ENCODE measurements around the gene PAX2. TPM values are rescaled to one million over a fixed set of nuclear protein-coding genes. Genes with fewer than 3 reads are reported as not detected.

Gene PAX2
- total RNA-seq, 1 donor from 2014 or later, result 20.2 TPM

DNA sequence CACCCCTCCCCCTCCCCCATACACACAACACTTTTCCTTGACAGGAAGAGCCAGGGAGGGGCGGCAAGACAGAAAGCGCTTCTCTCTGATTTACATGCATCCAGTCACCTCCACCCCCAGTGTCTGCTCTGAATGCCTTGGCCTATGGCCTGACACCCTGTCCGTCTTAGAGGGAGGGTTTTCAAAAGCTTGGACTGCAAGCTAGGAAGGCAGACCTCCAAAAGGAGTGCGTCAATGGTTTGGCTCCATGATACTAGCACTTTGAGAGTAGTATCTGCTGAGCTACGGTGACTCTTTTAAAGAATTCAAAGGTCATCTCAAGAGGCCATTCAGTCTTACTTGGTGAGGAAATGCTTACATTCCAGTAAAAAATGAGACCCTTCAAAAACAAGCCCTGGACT, 20.3 kb upstream of the PAX2 start:
- DNase-seq (ENCODE audit: low read depth), result no peak
- TF ChIP-seq, protein P1, sequence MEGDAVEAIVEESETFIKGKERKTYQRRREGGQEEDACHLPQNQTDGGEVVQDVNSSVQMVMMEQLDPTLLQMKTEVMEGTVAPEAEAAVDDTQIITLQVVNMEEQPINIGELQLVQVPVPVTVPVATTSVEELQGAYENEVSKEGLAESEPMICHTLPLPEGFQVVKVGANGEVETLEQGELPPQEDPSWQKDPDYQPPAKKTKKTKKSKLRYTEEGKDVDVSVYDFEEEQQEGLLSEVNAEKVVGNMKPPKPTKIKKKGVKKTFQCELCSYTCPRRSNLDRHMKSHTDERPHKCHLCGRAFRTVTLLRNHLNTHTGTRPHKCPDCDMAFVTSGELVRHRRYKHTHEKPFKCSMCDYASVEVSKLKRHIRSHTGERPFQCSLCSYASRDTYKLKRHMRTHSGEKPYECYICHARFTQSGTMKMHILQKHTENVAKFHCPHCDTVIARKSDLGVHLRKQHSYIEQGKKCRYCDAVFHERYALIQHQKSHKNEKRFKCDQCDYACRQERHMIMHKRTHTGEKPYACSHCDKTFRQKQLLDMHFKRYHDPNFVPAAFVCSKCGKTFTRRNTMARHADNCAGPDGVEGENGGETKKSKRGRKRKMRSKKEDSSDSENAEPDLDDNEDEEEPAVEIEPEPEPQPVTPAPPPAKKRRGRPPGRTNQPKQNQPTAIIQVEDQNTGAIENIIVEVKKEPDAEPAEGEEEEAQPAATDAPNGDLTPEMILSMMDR (conservative IDR thresholded peaks at IDR 0.05; ENCODE audit: low read depth, low read length), result no peak

DNA sequence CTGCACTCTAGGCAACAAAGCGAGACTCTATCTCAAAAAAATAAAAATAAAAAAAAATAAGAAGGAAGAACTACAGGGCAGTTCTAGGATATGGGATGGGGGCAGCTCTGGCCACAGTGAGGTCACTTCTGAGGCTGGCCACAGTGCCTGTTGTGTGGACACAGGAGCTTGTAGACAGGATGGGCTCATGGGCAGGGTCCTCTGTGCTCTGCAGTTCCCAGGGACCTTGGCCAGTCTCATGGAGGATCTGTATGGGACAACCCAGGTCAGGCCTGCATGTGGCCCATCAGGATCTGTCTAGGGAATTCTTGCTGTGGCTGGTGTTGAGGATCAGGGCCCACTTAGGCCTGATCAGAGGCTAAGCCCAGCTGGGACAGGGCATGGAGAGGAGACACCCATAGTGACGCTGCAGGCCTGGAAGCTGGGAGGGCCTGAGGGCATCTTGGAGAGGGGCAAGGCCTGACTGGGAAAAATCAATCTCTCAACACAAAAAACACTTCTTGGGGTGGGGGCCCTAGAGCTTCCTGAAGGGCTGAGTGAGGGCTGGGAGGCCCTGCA, 19.4 kb upstream of the PAX2 start:
- TF ChIP-seq, protein P1 (conservative IDR thresholded peaks at IDR 0.05; ENCODE audit: low read depth, low read length), result no peak
- no peak for DNase-seq (ENCODE audit: low read depth)
- no peak overlapping the region for H3K4me3 ChIP-seq (ENCODE audit: low read depth, low read length)

More for the DNA sequence above, 20.3 kb upstream of the PAX2 start:
- H3K4me3 ChIP-seq (ENCODE audit: low read depth, low read length), result no peak overlapping the region

DNA sequence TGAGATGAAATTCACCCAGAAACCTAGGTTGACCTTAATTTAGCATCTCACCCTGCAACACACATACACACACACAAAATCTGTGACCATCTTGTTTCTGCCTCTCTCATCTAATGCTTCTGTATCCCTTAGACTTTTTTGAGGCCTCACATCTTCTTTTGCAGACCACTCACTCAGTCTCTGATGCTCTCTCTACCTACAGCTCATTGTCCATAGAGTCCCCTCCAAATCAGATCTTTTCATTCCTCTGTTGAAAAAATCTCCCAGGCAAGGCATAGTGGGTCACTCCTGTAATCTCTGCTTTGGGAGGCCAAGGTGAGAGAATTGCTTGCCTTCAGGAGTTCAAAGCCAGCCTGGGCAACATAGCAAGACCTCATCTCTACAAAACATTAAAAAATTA, 17.6 kb upstream of the PAX2 start:
- TF ChIP-seq, protein P1 (conservative IDR thresholded peaks at IDR 0.05; ENCODE audit: low read depth, low read length), result no peak
- no peak overlapping the region for H3K4me3 ChIP-seq (ENCODE audit: low read depth, low read length)
- DNase-seq (ENCODE audit: low read depth), result no peak

DNA sequence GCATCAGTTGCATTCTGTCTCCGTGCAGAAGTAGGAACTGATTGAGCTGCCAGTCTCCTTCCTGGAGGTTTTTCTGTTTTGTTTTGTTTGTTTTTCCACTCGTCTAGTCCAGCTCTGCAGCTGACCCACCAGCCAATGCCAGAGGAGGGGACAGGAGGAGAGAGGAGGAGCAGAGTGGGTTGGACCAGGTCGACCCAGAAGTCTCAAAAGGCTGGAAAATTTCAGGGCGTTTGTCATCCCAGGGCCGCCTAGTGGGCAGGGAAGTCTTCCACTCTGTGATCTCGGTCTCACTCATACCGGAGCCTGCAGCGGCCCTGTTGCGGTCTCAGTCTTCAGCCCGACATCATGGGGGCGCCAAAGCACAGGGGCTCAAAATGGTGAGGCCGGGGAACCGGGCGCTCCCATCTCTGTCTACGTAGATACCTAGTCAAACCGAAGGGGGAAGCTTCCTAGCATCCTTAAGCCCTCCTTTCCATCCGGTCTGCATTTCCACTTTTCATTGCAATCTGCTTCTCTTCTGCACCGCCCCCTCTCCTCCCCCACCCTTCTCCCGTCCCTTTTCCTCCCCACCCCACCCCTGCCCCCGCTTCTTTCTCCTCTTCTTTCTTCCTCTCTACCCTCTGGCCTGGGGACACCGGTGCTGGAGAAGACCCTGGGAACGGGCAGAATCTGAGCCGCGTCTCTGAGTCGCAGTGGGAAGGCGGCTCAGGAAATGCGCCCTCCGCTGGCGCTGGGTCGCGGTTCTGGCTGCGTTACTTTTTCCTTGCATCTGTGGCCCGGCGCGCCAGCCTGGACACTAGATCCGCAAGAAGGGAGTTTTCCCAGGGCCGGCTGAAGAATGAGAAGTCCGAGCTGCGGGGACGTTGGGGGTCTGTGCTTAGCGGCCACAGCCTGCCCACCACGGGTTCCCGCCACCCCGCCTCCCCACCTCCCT, 16.2 kb upstream of the PAX2 start:
- H3K4me3 ChIP-seq (ENCODE audit: low read depth, low read length), result peak overlapping the region; percentile 64
- DNase-seq (ENCODE audit: low read depth), result no peak
- TF ChIP-seq, protein P1 (conservative IDR thresholded peaks at IDR 0.05; ENCODE audit: low read depth, low read length), result peak; percentile 64

DNA sequence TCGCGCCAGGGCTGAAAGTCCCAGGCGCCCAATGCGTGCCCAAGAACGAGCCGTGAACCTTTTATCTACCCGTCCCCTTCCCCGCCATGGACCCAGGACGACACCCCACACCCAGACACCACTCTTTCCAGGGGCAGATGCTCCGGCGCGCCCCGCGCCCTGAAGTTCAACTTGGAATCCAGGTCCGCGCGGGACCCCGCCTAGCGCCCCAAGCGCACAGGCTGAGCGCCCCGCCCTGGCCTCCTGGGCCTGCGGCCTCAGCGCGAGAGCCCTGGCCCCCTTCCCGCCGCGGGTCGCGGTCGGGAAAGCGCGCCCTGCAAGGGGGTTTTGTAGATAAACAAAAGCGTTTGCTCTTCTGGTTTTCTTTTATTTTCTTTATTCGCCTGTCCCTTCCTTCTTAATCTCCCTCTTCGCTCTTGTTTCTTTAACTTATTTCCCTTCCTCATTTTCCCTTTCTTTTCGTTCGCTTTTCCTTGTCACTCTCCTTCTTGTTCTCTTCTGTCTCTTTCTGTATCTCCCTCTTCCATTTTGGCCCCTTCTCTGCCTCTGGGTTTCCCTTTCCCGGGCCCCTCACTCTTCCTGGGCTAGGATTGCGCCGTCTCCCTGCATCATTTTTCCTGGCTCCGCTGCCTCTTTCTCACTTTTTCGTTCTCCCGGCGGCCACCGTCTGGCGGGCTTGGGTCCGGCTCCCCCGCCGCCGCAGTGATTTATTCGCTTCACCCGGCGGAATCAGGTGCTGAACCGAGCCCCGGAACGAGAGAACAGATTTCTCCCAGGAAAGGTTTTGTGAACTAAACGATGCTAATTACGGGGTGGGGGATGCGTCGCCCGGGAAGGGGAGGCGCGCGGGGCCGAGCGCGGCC, 15.3 kb upstream of the PAX2 start:
- DNase-seq (ENCODE audit: low read depth), result no peak
- TF ChIP-seq, protein P1 (conservative IDR thresholded peaks at IDR 0.05; ENCODE audit: low read depth, low read length), result no peak
- H3K4me3 ChIP-seq (ENCODE audit: low read depth, low read length), result peak overlapping the region; percentile 64

DNA sequence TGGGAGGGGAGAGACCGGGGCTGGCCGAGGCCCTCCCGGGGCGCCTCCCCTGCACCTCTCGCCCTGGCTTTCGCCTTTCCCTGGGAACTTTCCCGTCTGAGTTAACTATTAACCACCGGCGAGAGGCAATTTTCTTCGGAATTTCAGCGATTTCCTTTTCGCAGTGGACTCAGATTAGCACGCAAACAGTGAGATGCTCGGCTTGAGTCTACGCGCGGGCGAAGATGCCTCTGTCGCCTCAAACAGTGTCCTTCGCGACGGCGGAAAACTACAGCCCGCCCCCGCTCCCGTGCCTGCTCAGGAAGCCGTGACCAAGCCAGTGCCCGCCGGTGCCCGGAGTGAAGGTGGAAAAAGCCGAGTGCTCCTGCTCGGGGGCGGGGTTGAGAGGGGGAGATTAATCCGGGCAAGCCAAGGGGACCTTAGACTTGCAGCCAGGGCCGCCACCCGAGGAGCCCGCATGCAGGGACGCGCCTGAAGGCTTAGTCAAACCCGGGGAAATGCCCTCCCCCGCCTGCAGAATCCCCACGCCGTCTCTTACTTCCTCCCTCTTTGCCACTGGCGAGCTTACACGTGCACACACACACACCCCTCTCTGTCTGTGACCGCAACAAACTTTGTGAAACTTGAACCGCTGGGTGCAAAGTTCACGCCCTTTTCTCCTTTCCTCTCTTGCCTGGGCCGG, 14.5 kb upstream of the PAX2 start:
- TF ChIP-seq, protein P1 (conservative IDR thresholded peaks at IDR 0.05; ENCODE audit: low read depth, low read length), result no peak
- peak overlapping the region; percentile 64 for H3K4me3 ChIP-seq (ENCODE audit: low read depth, low read length)
- no peak for DNase-seq (ENCODE audit: low read depth)

Measured in epithelial cell of proximal tubule (primary cell).